AG04450 (cell line): Measurements from ENCODE around the gene NIPAL4. TPM values are rescaled to one million over a fixed set of nuclear protein-coding genes. Genes with fewer than 3 reads are reported as not detected.

Experiments used
- CTCF ChIA-PET: fragments of 300-600, 350-600 bp; formaldehyde crosslinking; extraction: SDS; loops from one replicate; lab custom pipeline; 2022; ENCODE audit warnings: antibody characterized with exemption, inconsistent platforms; lab: Charles Lee
- POLR2A ChIA-PET: fragments of 350-600 bp; formaldehyde crosslinking; extraction: SDS; loops from one replicate; lab custom pipeline; 2021; ENCODE audit warnings: antibody characterized with exemption, inconsistent platforms; lab: Yijun Ruan, JAX
- DNase-seq: peaks from one replicate; pipeline ENCODE4 v3.0.0-alpha.2; 2011; ENCODE audit warnings: low read depth, low spot score
- H3K27ac ChIP-seq: one replicate; pipeline ENCODE4 v1.5.1; 2012; ENCODE audit warnings: low read depth, low read length, control low read depth
- H3K27me3 ChIP-seq: one replicate; pipeline ENCODE4 v1.6.0; 2012; ENCODE audit warnings: low read length; ENCODE audit not compliant: control insufficient read depth, insufficient read depth
- H3K4me3 ChIP-seq: 2 replicates; pipeline ENCODE4 v1.5.1; 2011; ENCODE audit warnings: mild to moderate bottlenecking, low read depth, low read length, control low read depth
- H3K9me3 ChIP-seq: 2 replicates; pipeline ENCODE4 v1.5.1; 2012; ENCODE audit warnings: low read length; ENCODE audit not compliant: control insufficient read depth, insufficient read depth
- CTCF ChIP-seq: IDR thresholded peaks from 2 replicates; pipeline ENCODE4 v1.5.1; 2011; ENCODE audit warnings: low read depth, low read length, control low read depth, inconsistent platforms
- polyA plus RNA-seq: library from polyadenylated mRNA; depleted of rRNA; stranded (reverse); fragments of >200 nt; gene quantifications from 2 replicates; pipeline ENCODE4 v1.2.3, GENCODE V29; 2011

NIPAL4 gene
- polyA plus RNA-seq, 1 experiment = 0.20 TPM

- CTCF ChIA-PET = interaction anchor here (1.2 to 2.3 kb wide), 2 partner anchors 21 to 26 kb away, joined by 3 to 10 read pairs; no protein-coding TSS in a partner anchor
- no peaks in the 10 kb centered on the region for H3K9me3 ChIP-seq
- DNase-seq = no peak
- no peak overlapping the region for H3K4me3 ChIP-seq
- H3K27ac ChIP-seq = peak overlapping the region; percentile 31
- TF ChIP-seq CTCF = no peak
- POLR2A ChIA-PET = no interaction called here
- no peaks in the 10 kb centered on the region for H3K27me3 ChIP-seq
These were observed 38.0 kb downstream of the NIPAL4 start for GRCh38 chr5:157497875-157498611.

GRCh38 chr5:157502143-157502647, 42.2 kb downstream of the NIPAL4 start:
- Histone ChIP-seq H3K27ac (peak overlapping the region; percentile 24), H3K9me3 (no peaks in the 10 kb centered on the region), H3K27me3 (no peaks in the 10 kb centered on the region), H3K4me3 (no peak overlapping the region)
- DNase-seq = no peak
- ChIA-PET CTCF (interaction anchor here (0.6 to 1.1 kb wide), 2 partner anchors 10 to 241 kb away, joined by 3 read pairs; no protein-coding TSS in a partner anchor), POLR2A (interaction anchor here (1.0 kb wide), 1 partner anchor 10 kb away, joined by 3 read pairs; no protein-coding TSS in a partner anchor)
- TF ChIP-seq CTCF = no peak

GRCh38 chr5:157504053-157504452, 44.0 kb downstream of the NIPAL4 start:
- ChIA-PET POLR2A (no interaction called here), CTCF (interaction anchor here (1.1 kb wide), 1 partner anchor 27 kb away, joined by 3 read pairs; no protein-coding TSS in a partner anchor)
- DNase-seq = no peak
- Histone ChIP-seq H3K4me3 (no peak overlapping the region), H3K27ac (no peak overlapping the region), H3K9me3 (no peaks in the 10 kb centered on the region), H3K27me3 (no peaks in the 10 kb centered on the region)
- no peak for TF ChIP-seq CTCF

- no peak for DNase-seq
- CTCF ChIA-PET = no interaction called here
- POLR2A ChIA-PET = no interaction called here
These were observed 45.5 kb downstream of the NIPAL4 start for GRCh38 chr5:157505496-157505895.

More at GRCh38 chr5:157505496-157505895, 45.5 kb downstream of the NIPAL4 start:
- H3K27ac ChIP-seq = peak overlapping the region; percentile 12
- no peak for TF ChIP-seq CTCF
- no peaks in the 10 kb centered on the region for H3K27me3 ChIP-seq
- no peak overlapping the region for H3K4me3 ChIP-seq
- H3K9me3 ChIP-seq = no peaks in the 10 kb centered on the region
